Endothelial cell of umbilical vein (primary cell): ENCODE data around the gene SELE.

Experiments used
- EZH2 ChIP-seq: IDR thresholded peaks from 2 replicates; pipeline ENCODE4 v1.6.1; 2012; ENCODE audit warnings: borderline replicate concordance, low read depth, mild to moderate bottlenecking, moderate library complexity, low read length, inconsistent platforms; ENCODE audit not compliant: severe bottlenecking
- GATA2 ChIP-seq: IDR thresholded peaks from 2 replicates; pipeline ENCODE4 v1.7.0; 2011; ENCODE audit warnings: low read depth, mild to moderate bottlenecking, moderate library complexity, mixed read lengths, low read length; ENCODE audit not compliant: insufficient read length, insufficient read depth
- MYC ChIP-seq: IDR thresholded peaks from one replicate; pipeline ENCODE4 v1.6.1; 2011; ENCODE audit warnings: mild to moderate bottlenecking, low read depth, low read length
- POLR2A ChIP-seq: IDR thresholded peaks from 2 replicates; pipeline ENCODE4 v1.6.1; 2012; ENCODE audit warnings: low read depth, mild to moderate bottlenecking, control low read depth, low read length
- POLR2AphosphoS5 ChIP-seq: IDR thresholded peaks from 2 replicates; pipeline ENCODE4 v1.6.1; 2012; ENCODE audit warnings: low read depth, mild to moderate bottlenecking, control low read depth, low read length, moderate library complexity; ENCODE audit not compliant: insufficient read depth
- TF ChIP-seq, protein P1 (sequence below), 2 donors: IDR thresholded peaks; 1 replicate in 1 of 2; 2 replicates in 1 of 2; pipeline ENCODE4 v1.5.1; 2011; ENCODE audit warnings: low read length in 2 of 2, mild to moderate bottlenecking in 2 of 2, moderate library complexity in 2 of 2, control low read depth in 1 of 2, inconsistent platforms in 1 of 2, low read depth in 1 of 2; ENCODE audit not compliant: insufficient read depth in 1 of 2; ENCODE audit errors: extremely low read depth in 1 of 2
- TF ChIP-seq, protein P2 (sequence below): IDR thresholded peaks from 2 replicates; pipeline ENCODE4 v1.6.1; 2011; ENCODE audit not compliant: insufficient read depth, insufficient read length

DNA sequence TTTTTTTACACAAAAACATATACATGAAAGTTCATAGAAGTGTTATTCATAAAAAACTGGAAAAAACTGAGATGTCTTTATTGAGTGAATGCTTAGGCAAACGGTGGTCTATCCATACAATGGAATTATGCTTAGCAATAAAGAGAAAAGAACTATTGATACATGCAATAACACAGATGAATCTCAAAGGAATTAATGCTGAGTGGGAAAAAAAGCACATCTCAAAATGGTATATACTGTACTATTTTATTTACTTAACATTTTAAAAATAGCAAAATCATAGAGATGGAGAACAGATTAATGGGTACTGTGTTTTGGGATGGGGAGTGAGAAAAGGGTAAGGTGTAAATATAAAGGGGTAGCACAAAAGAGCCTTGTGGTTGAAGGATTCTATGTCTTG lies 31.0 kb upstream of the SELE start:
- no peak for TF ChIP-seq POLR2A
- TF ChIP-seq, protein P1, sequence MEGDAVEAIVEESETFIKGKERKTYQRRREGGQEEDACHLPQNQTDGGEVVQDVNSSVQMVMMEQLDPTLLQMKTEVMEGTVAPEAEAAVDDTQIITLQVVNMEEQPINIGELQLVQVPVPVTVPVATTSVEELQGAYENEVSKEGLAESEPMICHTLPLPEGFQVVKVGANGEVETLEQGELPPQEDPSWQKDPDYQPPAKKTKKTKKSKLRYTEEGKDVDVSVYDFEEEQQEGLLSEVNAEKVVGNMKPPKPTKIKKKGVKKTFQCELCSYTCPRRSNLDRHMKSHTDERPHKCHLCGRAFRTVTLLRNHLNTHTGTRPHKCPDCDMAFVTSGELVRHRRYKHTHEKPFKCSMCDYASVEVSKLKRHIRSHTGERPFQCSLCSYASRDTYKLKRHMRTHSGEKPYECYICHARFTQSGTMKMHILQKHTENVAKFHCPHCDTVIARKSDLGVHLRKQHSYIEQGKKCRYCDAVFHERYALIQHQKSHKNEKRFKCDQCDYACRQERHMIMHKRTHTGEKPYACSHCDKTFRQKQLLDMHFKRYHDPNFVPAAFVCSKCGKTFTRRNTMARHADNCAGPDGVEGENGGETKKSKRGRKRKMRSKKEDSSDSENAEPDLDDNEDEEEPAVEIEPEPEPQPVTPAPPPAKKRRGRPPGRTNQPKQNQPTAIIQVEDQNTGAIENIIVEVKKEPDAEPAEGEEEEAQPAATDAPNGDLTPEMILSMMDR (IDR thresholded peaks at IDR 0.05; ENCODE audit: extremely low read depth in 1 of 2, insufficient read depth in 1 of 2, low read depth in 1 of 2, low read length in 2 of 2) = no peak
- TF ChIP-seq POLR2AphosphoS5 = no peak
- TF ChIP-seq, protein P2, sequence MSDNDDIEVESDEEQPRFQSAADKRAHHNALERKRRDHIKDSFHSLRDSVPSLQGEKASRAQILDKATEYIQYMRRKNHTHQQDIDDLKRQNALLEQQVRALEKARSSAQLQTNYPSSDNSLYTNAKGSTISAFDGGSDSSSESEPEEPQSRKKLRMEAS = no peak
- TF ChIP-seq EZH2 = no peak
- TF ChIP-seq GATA2 = no peak
- TF ChIP-seq MYC = no peak
